Activated naive CD4-positive, alpha-beta T cell treated with anti-CD3 and anti-CD28 coated beads, Interleukin-2, amount 50 U/mL, for 16 hours (primary cell): ENCODE results near the gene GRB7.
"Not testable (repeated sequence)": the region's sequence is repeated elsewhere in the genome, so short reads cannot be mapped to it uniquely, and the experiment has no call there.

Source experiments
- DNase-seq: peaks from one replicate; pipeline ENCODE4 v3.0.0-alpha.2; 2020

Gene GRB7

GRCh38 chr17:39737760-39738567, at the start of gene GRB7:
Gene GRB7 (plus strand): TSS chr17:39737938. CDS start chr17:39742302, 4,364 bp downstream.
- DNase-seq, result no peak

DNA sequence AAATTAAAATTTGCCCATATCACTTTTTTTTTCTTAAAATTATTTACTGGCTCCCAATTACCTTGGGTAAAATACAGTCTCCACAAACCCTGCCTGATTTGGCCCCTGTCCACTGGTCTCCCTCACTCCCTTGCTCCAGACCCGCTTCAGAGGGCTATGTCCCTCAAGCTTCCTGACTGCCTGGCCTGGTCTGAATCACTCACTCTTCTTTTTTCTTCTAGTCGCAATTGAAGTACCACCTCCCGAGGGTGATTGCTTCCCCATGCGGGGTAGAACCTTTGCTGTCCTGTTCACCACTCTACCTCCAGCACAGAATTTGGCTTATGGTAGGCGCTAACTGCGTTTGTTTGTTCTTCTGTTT, 49.3 kb upstream of the GRB7 start:
- no peak for DNase-seq

- DNase-seq, result no peak
These were observed 48.8 kb upstream of the GRB7 start for GRCh38 chr17:39688945-39689344.

- no peak for DNase-seq
These were observed 43.1 kb upstream of the GRB7 start for GRCh38 chr17:39694593-39694992.

- no peak for DNase-seq
These were observed 42.7 kb upstream of the GRB7 start for GRCh38 chr17:39695089-39695474.

DNA sequence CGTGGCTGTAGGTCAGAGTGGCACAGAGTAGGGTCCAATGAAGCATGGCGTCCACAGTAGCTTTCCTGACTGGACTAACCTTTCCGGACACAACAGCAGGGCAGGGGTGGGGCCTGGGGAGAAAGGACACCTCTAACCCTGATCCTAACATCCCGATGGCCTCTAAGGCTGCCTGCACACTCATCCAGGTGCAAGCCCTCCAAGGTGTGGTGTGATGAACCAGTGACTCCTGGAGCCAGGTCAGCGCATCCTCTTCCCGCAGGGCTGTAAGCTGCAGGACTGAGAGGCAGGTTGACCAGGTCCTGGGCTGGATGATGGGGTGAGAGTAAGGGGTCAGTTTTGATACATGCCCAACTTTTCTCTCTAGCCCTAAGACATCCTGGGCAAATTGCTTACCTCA, 41.0 kb upstream of the GRB7 start:
- no peak for DNase-seq

- DNase-seq, result no peak
These were observed 39.8 kb upstream of the GRB7 start for GRCh38 chr17:39697961-39698360.

GRCh38 chr17:39699157-39699817, 38.5 kb upstream of the GRB7 start:
- DNase-seq, result not testable (repeated sequence)

DNA sequence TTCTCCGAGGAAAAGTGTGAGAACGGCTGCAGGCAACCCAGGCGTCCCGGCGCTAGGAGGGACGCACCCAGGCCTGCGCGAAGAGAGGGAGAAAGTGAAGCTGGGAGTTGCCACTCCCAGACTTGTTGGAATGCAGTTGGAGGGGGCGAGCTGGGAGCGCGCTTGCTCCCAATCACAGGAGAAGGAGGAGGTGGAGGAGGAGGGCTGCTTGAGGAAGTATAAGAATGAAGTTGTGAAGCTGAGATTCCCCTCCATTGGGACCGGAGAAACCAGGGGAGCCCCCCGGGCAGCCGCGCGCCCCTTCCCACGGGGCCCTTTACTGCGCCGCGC, 38.0 kb upstream of the GRB7 start, which contains the start of gene ERBB2:
TSS of gene ERBB2 (plus strand) at position 247 of the 330 bp plus-strand sequence. CDS start 175 bp downstream, outside the sequence.
- DNase-seq, result no peak

- no peak for DNase-seq
These were observed 37.4 kb upstream of the GRB7 start for GRCh38 chr17:39700148-39700987.

GRCh38 chr17:39701012-39701783, 36.5 kb upstream of the GRB7 start:
- DNase-seq, result no peak

DNA sequence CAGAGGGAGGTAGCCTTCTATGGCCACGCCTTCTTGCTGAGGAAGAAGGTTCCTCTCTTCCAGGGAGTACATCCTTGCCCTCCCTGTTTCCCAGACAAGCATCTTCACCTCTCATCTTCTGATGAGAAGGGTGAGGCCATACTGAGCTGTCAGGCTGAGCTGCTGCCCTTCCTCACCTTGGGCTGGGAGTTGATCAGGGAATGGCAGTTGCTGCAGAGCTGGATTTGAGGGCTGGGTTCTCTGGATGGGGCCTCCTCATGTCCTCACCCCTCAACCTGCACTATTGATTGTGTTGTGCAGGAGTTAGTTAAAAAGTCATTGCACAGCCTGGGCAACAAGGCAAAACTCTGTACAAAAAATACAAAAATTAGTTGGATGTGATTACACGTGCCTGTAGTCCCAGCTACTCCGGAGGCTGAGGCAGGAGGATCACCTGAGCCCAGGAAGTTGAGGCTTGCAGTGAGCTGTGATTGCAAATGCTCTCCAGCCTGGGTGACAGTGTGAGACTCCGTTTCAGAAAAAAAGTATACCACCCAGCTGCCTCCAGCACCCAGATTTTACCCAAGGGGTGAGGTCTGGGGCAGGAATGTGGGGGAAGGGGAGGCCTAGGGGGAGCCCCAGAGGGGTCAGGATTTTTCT, 35.8 kb upstream of the GRB7 start:
- no peak for DNase-seq

GRCh38 chr17:39702901-39703893, 34.5 kb upstream of the GRB7 start:
- no peak for DNase-seq

GRCh38 chr17:39703913-39704312, 33.8 kb upstream of the GRB7 start:
- no peak for DNase-seq

DNA sequence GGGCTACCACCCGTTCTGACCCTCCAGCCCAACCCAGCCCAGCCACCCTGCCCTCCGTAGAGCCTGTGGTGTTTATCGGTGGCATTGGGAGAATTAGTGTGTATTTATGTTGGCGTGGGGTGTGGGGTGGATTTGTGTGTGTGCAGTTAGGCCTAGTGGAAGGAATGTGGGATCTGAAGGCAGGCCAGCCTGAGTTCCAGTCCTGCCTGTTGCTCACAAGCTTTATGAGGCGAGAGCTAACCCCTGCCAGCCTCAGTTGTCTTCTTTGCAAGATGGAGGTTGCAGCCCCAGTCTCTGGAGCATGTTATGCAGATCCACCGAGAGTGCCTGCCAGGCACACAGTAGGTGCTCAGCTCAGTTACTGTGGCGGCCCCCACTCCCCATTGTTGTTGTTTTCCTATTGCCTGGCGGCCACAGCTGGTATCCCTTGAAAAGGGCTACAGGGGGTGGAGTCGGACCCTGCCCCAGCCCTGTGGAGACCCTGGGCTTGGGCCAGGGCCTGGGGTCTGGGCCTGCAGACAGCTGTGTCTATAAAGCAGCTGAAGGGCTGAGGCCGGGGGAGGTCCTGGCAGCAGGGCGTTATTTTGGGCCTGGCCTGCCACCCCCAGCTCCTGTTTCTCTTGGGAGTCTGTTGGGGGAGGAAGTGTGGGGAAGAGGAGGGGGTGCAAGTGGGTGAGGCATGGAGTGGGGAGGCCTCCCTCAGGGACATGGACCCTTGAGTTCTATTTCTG, 32.8 kb upstream of the GRB7 start:
- DNase-seq, result no peak

DNA sequence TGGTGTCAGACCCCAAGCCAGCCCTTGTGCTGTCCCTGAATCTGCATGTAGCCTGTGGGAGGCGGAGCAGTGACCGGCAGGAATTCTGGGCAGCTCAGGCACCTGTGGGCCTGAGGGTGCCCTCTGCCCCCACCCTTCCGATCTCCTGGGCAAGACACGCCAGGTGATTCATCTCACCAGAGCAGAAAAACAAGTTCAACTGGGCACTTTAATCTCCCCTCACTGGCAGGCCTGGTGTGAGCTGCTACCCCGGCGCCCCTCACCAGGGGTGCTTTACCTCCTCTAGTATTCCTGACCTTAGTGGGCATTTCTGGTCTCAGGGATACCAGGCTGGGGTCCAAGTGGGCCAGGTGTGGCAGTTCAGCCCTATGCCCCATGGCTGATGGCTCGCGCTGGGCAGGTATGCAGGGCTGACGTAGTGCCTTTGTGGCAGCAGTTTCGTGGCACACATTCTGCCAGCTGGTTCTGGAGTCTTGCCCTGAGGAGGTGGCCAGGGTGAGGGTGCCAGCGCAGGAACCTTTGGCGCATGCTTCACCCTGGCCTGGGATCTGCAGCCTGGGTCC, 31.9 kb upstream of the GRB7 start:
- no peak for DNase-seq

GRCh38 chr17:39706383-39706782, 31.4 kb upstream of the GRB7 start:
- no peak for DNase-seq

- no peak for DNase-seq
These were observed 30.8 kb upstream of the GRB7 start for GRCh38 chr17:39706921-39707337.

DNA sequence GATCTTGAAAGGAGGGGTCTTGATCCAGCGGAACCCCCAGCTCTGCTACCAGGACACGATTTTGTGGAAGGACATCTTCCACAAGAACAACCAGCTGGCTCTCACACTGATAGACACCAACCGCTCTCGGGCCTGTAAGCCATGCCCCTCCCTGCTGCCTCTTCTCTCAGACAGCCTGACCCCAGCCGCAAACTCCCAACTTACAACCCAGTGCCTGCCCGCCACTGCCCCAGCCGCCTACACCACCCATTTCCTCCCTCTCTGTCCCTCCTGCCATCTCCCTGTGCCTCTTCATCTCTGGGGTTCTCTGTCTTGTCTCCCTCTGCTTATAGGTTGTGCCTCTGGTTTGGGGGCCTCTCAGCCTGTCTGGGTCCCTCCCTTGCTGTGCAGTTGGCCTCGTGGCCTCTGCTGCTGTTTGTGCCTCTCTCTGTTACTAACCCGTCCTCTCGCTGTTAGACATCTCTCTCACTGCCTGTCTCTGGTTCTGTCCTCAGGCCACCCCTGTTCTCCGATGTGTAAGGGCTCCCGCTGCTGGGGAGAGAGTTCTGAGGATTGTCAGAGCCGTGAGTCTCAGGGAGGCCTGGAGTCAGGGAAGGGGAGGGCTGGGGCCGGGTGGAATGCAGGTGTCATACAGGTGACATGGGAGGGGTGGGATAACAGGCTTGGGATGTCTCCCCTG, 28.3 kb upstream of the GRB7 start:
- DNase-seq, result no peak
